Measurements from ENCODE around the gene ARHGAP18. TPM values are rescaled to one million over a fixed set of nuclear protein-coding genes. Genes with fewer than 3 reads are reported as not detected.

The ARHGAP18 gene
- total RNA-seq, 2 donors from 2014 or later, result 18.7 to 28.3 TPM

- intact Hi-C loops (cut with DNase I), result no loop called here
- no peaks in the 10 kb centered on the region for H3K27me3 ChIP-seq
- H3K4me3 ChIP-seq, result no peak overlapping the region
- H3K9ac ChIP-seq (ENCODE audit: low read depth in 2 of 2, low read length in 2 of 2), result no peak overlapping the region
- no peak for DNase-seq
- no peak for TF ChIP-seq CTCF (IDR thresholded peaks at IDR 0.05)
- peaks cover 6% of the 10 kb centered on the region for H3K4me1 ChIP-seq
- no peaks in the 10 kb centered on the region for H3K36me3 ChIP-seq
- no peak overlapping the region for H3K27ac ChIP-seq
- H3K9me3 ChIP-seq, result no peaks in the 10 kb centered on the region
Observed at GRCh38 chr6:129657483-129657882, 52.5 kb downstream of the ARHGAP18 start.

- intact Hi-C loops (cut with DNase I), result no loop called here
- TF ChIP-seq CTCF (IDR thresholded peaks at IDR 0.05), result no peak
- Histone ChIP-seq H3K36me3 (no peaks in the 10 kb centered on the region), H3K9me3 (no peaks in the 10 kb centered on the region), H3K27me3 (no peaks in the 10 kb centered on the region), H3K9ac (ENCODE audit: low read depth in 2 of 2, low read length in 2 of 2) (no peak overlapping the region), H3K4me3 (no peak overlapping the region), H3K4me1 (no peaks in the 10 kb centered on the region), H3K27ac (no peak overlapping the region)
- no peak for DNase-seq
Observed at GRCh38 chr6:129655334-129655733, 54.6 kb downstream of the ARHGAP18 start.

GRCh38 chr6:129653746-129654145, 56.2 kb downstream of the ARHGAP18 start:
- intact Hi-C loops (cut with DNase I), result no loop called here
- Histone ChIP-seq H3K4me3 (no peak overlapping the region), H3K36me3 (no peaks in the 10 kb centered on the region), H3K4me1 (no peaks in the 10 kb centered on the region), H3K9me3 (no peaks in the 10 kb centered on the region), H3K27ac (no peak overlapping the region), H3K9ac (ENCODE audit: low read depth in 2 of 2, low read length in 2 of 2) (no peak overlapping the region), H3K27me3 (no peaks in the 10 kb centered on the region)
- no peak for TF ChIP-seq CTCF (IDR thresholded peaks at IDR 0.05)
- no peak for DNase-seq

GRCh38 chr6:129653229-129653628, 56.7 kb downstream of the ARHGAP18 start:
- no peaks in the 10 kb centered on the region for H3K4me1 ChIP-seq
- no peak overlapping the region for H3K9ac ChIP-seq (ENCODE audit: low read depth in 2 of 2, low read length in 2 of 2)
- DNase-seq, result no peak
- intact Hi-C loops (cut with DNase I), result no loop called here
- no peak for TF ChIP-seq CTCF (IDR thresholded peaks at IDR 0.05)
- no peak overlapping the region for H3K27ac ChIP-seq
- no peaks in the 10 kb centered on the region for H3K9me3 ChIP-seq
- H3K36me3 ChIP-seq, result no peaks in the 10 kb centered on the region
- H3K27me3 ChIP-seq, result no peaks in the 10 kb centered on the region
- H3K4me3 ChIP-seq, result no peak overlapping the region

- Histone ChIP-seq H3K27ac (no peak overlapping the region), H3K4me3 (no peak overlapping the region), H3K27me3 (no peaks in the 10 kb centered on the region), H3K9me3 (no peaks in the 10 kb centered on the region), H3K4me1 (no peaks in the 10 kb centered on the region), H3K9ac (ENCODE audit: low read depth in 2 of 2, low read length in 2 of 2) (no peak overlapping the region), H3K36me3 (no peaks in the 10 kb centered on the region)
- TF ChIP-seq CTCF (IDR thresholded peaks at IDR 0.05), result no peak
- DNase-seq, result no peak
- intact Hi-C loops (cut with DNase I), result no loop called here
Observed at GRCh38 chr6:129651291-129651691, 58.7 kb downstream of the ARHGAP18 start.
